Adipose tissue (tissue), 3 donors: Measurements from ENCODE around the gene CMTM7. TPM values are rescaled to one million over a fixed set of nuclear protein-coding genes. Genes with fewer than 3 reads are reported as not detected.
"Not testable (repeated sequence)": the region's sequence is repeated elsewhere in the genome, so short reads cannot be mapped to it uniquely, and the experiment has no call there.

ENCODE experiments used
- H3K27ac ChIP-seq: one replicate; pipeline ENCODE4 v1.5.1; 2013; ENCODE audit warnings: low read depth, low read length
- WGBS, 3 donors: extraction: QIAGEN DNeasy Blood & Tissue Kit; methylation state at CpG; one replicate each; pipeline ENCODE4 v1.1.7; 2013; 5-methylcytosine and 5-hydroxymethylcytosine counted together
- polyA plus RNA-seq, 3 donors: library from polyadenylated mRNA; stranded (reverse); fragments of 200-250 nt; gene quantifications; one replicate each; pipeline ENCODE4 v1.2.3, GENCODE V29; 2013
- donor health status: healthy with polysubstance abuse.
- donor health status: Bipolar disorder and iron deficiency.
- donor health status: healthy.

Gene CMTM7
- polyA plus RNA-seq, 3 donors, result 8.7 to 19.2 (median 14.7) TPM

DNA sequence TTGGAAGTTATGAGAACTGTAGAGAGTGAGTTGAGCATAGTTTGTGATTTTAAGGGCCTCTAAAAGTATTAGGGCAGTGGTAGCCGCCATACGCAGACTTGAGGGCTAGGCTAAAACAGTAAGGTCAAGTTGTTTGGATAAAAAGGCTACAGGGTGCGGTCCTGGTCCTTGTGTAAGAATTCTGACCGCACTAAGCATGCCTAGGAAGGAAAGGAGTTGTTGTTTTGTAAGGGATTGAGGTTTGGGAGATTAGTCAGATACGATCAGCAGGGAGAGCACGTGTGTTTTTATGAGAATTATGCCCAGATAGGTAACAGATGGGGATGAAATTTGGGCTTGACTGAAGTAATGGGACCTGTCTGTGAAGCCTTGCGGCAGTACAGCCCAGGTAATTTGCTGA is 71.8 kb downstream of the CMTM7 start:
- WGBS, 3 donors, result 81 to 93% (median 88%) methylated on average over 6 to 7 of the region's 7 CpGs
- not testable (repeated sequence) for H3K27ac ChIP-seq

DNA sequence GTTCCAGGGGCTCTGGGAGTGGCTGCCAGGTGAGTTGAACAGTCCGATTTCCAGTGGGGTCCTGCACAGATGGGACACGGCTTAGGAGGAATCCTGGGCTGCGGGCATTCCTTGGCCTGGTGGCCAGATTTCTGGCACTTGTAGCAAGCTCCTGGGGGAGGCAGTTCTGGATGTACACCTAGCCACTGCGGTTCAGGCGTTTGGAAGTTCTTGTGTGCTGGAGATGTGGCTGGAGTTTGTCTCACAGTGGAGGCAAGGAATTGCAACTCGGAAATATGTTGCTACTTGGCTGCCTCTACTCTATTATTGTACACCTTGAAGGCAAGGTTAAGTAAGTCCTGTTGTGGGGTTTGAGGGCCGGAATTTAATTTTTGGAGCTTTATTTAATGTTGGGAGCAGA is 73.1 kb downstream of the CMTM7 start:
- 91 to 94% (median 91%) methylated on average over 5 to 7 of the region's 7 CpGs for WGBS, 3 donors
- not testable (repeated sequence) for H3K27ac ChIP-seq

- H3K27ac ChIP-seq, result not testable (repeated sequence)
- WGBS, 3 donors, result 83 to 96% (median 93%) methylated on average over 5 to 6 of the region's 6 CpGs
Measured at GRCh38 chr3:32466808-32467207, 75.2 kb downstream of the CMTM7 start.

DNA sequence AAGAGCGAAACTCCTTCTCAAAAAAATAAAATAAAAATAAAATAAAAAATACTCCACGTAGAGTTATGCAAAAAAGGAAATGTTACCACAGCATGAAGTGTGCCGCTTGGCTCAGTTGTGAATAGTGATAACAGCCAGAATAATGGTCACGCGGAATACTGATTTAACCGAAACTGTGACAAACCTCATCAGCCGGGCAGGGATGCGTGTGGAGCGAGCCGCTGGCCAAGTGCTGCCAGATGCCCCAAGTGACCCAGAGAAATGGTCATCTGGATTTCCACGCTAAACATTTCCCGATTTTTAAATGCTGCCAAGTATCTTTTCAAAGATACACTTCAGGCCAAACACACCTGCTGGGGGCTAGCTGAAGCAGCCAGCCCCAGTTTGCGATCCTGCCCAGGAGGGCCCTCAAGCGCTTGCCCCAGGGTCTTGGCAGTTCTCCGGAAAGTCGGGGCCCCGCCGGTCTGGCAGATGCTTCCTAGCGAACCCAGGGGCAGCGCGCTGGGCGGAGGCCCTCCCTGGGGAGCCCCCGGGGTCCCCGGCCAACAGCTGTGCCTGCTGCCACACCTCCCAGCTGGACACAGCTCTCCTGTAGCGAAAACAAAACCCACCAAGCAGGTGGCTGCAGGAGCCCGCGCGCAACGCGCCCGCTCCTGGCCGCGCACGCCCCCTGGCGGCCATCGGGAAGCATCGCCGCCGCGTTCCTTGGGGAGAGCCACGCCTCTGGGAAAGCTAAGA is 75.8 kb downstream of the CMTM7 start:
- no peak overlapping the region for H3K27ac ChIP-seq
- 17 to 24% (median 22%) methylated on average over 41 of the region's 41 CpGs for WGBS, 3 donors

- H3K27ac ChIP-seq, result no peak overlapping the region
Measured at GRCh38 chr3:32469151-32469874, 77.7 kb downstream of the CMTM7 start.

DNA sequence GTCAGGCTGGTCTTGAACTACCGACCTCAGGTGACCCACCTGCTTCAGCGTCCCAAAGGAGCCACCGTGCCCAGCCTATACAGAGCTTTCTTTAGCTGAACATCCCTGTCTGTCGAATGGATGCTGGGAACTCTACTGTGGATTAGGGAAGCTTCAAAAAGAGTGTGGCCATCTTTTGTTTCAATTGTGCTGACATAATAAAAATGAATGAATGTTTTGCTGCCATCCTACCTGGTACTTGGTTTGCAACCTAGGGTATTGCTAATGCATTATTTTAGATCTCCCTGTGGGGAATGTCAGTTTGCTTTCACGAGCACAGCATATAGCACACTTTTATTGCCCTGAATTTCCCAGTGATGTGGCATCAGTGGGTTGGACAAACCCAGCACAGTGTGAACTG is 78.7 kb downstream of the CMTM7 start:
- 89 to 95% (median 94%) methylated on average over 5 of the region's 5 CpGs for WGBS, 3 donors
- no peak overlapping the region for H3K27ac ChIP-seq

More at GRCh38 chr3:32469151-32469874, 77.7 kb downstream of the CMTM7 start:
- WGBS, 3 donors, result 79 to 92% (median 89%) methylated on average over 7 of the region's 7 CpGs

- 84 to 92% (median 90%) methylated on average over 3 of the region's 3 CpGs for WGBS, 3 donors
- H3K27ac ChIP-seq, result no peak overlapping the region
Measured at GRCh38 chr3:32471246-32471645, 79.6 kb downstream of the CMTM7 start.

GRCh38 chr3:32472151-32472550 is 80.5 kb downstream of the CMTM7 start:
- WGBS, 3 donors, result 95% methylated on average over 12 of the region's 12 CpGs
- not testable (repeated sequence) for H3K27ac ChIP-seq

DNA sequence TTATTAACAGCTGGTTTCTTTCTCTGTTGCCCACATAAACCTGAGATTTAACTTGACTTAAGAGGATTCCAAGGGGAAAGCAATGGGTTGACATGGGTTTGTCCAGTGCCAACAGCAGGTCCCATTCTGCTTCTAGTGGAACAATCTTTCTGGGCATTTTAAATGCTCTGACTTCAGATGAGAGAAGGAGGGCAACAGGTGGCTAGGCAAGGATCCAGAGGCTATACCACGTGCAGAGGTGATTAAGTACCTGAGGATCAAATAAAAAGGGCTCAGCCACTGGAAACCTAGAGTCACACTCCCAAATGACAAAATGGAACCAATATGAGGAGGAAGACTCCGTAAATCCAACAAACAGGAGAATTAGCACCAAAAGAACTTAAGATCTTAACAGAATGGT is 82.5 kb downstream of the CMTM7 start:
- WGBS, 3 donors, result 79 to 97% (median 97%) methylated on average over 2 of the region's 2 CpGs

GRCh38 chr3:32480604-32481003 is 89.0 kb downstream of the CMTM7 start:
- WGBS, 3 donors, result 94 to 97% (median 96%) methylated on average over 1 of the region's 1 CpG
- no peak overlapping the region for H3K27ac ChIP-seq

More for the DNA sequence above, 82.5 kb downstream of the CMTM7 start:
- H3K27ac ChIP-seq, result no peak overlapping the region

DNA sequence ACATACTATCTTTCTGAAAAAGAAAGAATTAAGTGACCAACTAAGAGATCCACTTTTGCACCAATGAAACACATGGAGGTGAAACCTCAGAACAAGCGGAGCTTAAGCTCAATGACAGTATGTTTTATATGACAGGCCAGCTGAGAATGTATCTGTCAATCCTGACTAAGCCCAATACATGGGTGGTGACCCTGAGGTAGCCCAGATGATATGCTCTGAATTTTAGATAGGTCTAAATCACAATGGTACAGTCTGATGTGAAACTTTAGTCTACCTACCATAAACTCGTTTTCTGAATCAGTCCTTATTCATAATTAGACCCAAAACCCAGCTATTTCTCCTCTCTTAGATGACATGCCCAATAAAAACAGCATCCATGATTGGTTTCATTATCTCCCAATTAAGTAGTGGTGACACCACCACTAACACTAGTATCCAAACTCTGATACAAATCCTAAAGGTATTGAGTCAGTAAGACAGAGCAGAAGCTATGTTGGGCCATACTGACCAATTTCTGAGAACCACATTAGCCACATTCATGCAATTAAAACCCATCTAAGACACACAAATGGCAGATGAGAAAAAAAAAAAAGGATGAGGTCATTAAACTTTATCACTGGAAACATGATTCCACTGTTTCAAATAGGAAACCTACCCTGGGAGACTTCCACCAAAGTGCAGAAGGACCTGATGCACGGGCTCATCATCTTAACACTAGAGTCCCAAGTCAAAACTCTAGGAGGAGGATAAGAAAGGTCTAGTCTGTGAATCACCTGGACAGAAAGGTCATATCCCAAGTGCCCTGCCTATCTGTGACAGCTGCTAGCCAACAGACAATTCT is 90.4 kb downstream of the CMTM7 start:
- WGBS, 3 donors, result 95 to 97% (median 96%) methylated on average over 3 of the region's 3 CpGs
- H3K27ac ChIP-seq, result no peak overlapping the region

GRCh38 chr3:32482693-32483092 is 91.0 kb downstream of the CMTM7 start:
- WGBS, 3 donors, result 87 to 93% (median 92%) methylated on average over 1 of the region's 1 CpG
- H3K27ac ChIP-seq, result no peak overlapping the region

GRCh38 chr3:32483772-32484171 is 92.1 kb downstream of the CMTM7 start:
- H3K27ac ChIP-seq, result no peak overlapping the region
- WGBS, 3 donors, result 35 to 76% (median 72%) methylated on average over 1 of the region's 1 CpG

DNA sequence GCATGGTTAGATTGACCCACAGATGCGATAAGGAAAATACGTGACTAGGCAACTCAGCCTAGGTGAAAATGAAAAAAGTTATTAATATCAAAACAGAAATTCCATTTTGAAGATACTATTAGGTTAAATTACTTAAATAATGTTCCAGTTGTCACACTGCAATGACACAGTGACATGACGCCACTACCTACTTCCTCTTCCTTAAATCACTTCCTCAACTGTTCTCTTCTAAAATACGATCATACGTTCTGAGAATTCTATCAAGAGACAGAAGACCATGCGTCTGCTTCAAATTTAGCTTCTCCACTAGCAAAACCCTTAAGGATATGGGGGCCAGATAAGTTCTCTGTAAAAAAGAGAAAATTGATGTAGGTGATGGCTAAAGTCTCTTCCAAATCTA is 92.8 kb downstream of the CMTM7 start:
- no peak overlapping the region for H3K27ac ChIP-seq
- WGBS, 3 donors, result 66 to 83% (median 68%) methylated on average over 6 of the region's 6 CpGs

DNA sequence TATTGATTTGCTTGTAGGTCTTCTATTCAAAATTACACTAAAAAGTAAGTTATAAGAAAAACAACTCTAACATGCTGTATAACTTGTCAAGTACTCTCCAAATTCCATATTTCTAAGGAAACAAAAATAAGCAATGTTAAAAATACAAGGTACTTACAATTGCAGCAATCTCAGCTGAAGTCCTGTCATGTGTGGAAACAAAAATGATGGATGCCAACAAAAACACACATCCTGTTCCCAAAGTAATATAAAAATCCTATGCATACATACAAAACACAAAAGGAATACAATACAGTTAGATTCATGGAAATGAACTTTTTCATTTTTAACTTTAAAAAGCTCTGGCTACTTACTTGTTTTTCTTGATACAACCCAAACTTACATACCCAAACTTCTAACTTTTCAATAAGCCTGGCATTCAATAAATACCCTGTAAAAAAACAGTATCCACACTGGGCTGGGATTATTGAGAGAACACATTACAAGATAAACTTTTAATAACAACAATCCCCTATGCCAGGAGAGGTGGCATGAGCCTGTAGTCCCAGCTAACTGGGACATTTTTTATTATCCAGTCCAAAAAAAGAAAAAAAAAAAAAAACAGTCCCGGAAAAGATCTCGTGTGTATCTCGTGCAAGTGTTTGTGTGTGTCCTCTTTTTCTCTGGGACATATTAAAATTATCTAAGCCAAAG is 96.3 kb downstream of the CMTM7 start:
- no peak overlapping the region for H3K27ac ChIP-seq
- 59 to 83% (median 73%) methylated on average over 3 of the region's 3 CpGs for WGBS, 3 donors

GRCh38 chr3:32488474-32489008 is 96.9 kb downstream of the CMTM7 start:
- 71 to 91% (median 75%) methylated on average over 3 of the region's 3 CpGs for WGBS, 3 donors
- no peak overlapping the region for H3K27ac ChIP-seq

GRCh38 chr3:32492684-32493436 is 101.2 kb downstream of the CMTM7 start:
- H3K27ac ChIP-seq, result no peak overlapping the region
- 84 to 90% (median 89%) methylated on average over 3 of the region's 3 CpGs for WGBS, 3 donors
